C1 segment of cervical spinal cord (tissue), 14 donors: ENCODE results near the gene TNIP1.

Experiments used
- DNase-seq, 14 donors: peaks; one replicate each; lab custom pipeline; 2025; lab: John Stamatoyannopoulos, UW

The TNIP1 gene, protein sequence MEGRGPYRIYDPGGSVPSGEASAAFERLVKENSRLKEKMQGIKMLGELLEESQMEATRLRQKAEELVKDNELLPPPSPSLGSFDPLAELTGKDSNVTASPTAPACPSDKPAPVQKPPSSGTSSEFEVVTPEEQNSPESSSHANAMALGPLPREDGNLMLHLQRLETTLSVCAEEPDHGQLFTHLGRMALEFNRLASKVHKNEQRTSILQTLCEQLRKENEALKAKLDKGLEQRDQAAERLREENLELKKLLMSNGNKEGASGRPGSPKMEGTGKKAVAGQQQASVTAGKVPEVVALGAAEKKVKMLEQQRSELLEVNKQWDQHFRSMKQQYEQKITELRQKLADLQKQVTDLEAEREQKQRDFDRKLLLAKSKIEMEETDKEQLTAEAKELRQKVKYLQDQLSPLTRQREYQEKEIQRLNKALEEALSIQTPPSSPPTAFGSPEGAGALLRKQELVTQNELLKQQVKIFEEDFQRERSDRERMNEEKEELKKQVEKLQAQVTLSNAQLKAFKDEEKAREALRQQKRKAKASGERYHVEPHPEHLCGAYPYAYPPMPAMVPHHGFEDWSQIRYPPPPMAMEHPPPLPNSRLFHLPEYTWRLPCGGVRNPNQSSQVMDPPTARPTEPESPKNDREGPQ

GRCh38 chr5:151080613-151081430 lies at the start of gene TNIP1:
TNIP1 (minus strand) TSS chr5:151081034; CDS start chr5:151065095, 15,939 bp downstream.
- DNase-seq = peak in 13 of 14 donors; percentile 70 to 94 (median 84)

GRCh38 chr5:151130235-151130921 lies 49.5 kb upstream of the TNIP1 start:
- DNase-seq = no peak

GRCh38 chr5:151128817-151129216 lies 48.0 kb upstream of the TNIP1 start:
- no peak for DNase-seq

DNA sequence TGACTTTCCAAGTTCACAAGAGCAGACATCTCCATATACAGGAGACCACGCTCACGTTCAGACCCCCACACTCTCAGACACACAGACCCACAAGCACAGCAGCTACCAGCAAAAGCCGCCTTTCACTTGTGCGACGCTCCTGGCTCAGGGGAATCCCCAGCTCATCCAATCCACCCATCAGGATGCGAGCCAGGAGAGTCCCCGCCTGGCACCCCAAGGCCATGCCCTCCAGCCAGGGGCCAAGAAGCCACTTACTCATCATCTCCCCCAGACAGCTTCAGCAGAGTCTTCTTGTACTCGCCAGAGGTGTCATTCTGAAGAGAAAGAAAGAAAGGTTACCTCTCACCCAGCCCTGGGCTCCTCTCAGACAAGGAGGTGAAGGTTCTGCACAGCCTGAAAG lies 47.1 kb upstream of the TNIP1 start:
- DNase-seq = no peak

- peak in 12 of 14 donors; percentile 8 to 65 (median 36) for DNase-seq
Observed at GRCh38 chr5:151126199-151126645, 45.4 kb upstream of the TNIP1 start.

DNA sequence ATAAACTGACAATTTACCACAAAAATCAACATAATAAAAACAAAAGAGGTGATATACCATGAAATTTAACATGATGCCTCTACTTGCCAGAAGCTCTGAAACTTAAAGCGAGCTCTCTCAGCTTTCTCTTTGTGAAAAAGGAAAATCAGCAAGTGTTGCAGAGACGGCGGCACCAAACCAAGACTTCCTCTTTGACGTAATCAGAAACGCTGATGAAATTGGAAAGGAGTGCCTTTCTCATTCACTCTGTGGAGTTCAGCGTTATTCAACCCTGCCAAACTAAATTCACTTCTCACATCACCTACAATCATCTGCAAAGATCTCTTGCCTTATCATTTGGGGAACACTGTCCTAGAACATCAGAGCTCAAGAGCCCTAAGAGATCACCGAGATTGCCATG lies 44.6 kb upstream of the TNIP1 start:
- no peak for DNase-seq

- peak in 3 of 14 donors; percentile 6 to 33 (median 26) for DNase-seq
Observed at GRCh38 chr5:151123897-151124751, 43.3 kb upstream of the TNIP1 start.

DNA sequence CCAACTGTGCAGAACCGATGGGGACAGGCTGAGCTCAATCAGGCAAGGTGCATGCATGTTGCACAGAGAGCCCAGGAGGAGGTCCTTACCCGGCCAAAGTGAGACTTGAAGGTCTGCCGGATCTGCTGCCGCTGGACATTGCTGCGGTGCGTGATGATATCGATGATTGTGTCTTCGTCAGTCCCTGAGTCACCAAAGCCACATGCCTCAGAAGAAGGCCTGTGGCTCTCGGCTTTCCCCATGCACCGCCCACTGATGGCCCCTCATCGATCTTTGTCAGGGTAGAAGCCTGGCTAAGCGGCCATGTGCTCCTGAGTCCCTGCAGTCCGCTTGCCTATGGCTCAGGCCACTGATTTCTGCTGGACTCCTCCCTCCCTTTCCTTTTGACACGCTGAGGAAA lies 42.0 kb upstream of the TNIP1 start:
- no peak for DNase-seq

GRCh38 chr5:151121665-151122064 lies 40.8 kb upstream of the TNIP1 start:
- peak in 6 of 14 donors; percentile 22 to 65 (median 37) for DNase-seq

- DNase-seq = no peak
Observed at GRCh38 chr5:151121095-151121494, 40.3 kb upstream of the TNIP1 start.

GRCh38 chr5:151118913-151119575 lies 38.2 kb upstream of the TNIP1 start:
- DNase-seq = no peak

GRCh38 chr5:151115272-151115905 lies 34.6 kb upstream of the TNIP1 start:
- peak in 11 of 14 donors; percentile 7 to 58 (median 47) for DNase-seq

DNA sequence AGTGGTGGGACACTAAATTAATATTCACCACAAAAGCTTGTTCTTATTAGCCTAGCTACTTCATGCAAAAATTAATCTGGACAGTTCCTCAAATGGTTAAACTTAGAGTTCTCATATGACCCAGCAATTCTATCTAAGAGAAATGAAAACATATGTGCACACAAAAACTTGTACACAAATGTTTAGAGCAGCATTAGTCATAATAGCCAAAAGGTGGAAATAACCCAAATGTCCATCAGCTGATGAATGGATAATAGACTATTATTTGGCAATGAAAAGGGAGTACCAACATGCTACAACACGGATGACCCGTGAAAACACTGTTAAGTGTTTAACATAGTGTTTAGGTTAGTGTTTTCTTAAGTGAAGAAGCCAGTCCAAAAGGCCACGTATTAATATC lies 32.8 kb upstream of the TNIP1 start:
- no peak for DNase-seq

DNA sequence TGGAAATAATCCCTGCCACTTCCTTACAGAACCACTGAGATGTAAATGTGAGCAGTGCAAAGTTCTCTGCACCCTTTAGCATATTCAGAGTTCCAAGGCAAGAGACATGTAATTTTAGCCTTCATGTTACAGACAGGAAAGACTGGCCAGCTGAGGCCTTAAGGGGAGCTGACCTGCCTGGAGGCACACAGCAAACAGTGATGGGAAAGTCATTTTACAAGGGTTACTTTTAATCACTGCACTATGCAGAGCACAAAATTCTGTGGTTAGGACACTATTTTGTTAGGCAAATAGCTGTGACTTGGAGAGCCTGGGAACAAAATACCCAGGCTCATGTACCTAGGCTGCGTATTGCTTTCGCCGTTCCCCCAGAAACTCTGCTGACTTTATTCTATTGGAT lies 30.2 kb upstream of the TNIP1 start:
- DNase-seq = no peak

GRCh38 chr5:151110122-151110681 lies 29.4 kb upstream of the TNIP1 start:
- no peak for DNase-seq

DNA sequence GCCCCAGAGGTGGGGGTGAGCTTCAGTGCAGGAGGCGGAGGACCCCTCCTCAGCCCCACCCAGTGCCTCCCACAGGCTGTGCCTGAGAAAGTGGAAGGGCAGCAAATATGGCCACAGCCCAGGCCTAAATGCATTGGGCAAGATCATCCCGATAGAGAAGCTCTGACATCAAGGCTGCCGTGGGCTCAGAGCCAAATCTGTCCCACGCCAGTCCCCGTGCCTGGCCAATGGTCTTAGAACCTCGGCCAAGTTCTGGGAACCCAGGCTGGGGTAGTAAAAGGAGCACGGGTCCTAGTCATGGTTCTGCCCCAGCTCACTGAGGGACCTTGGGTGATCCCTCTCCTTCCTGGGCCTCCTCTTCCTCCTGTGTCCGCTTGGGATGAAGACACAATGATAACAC lies 27.7 kb upstream of the TNIP1 start:
- DNase-seq = no peak

- DNase-seq = peak in 7 of 14 donors; percentile 21 to 61 (median 43)
Observed at GRCh38 chr5:151107738-151108520, 27.1 kb upstream of the TNIP1 start.

- DNase-seq = no peak
Observed at GRCh38 chr5:151107084-151107483, 26.2 kb upstream of the TNIP1 start.
